Activated naive CD4-positive, alpha-beta T cell treated with Interleukin-2 at 50 U/mL for 16 hours (primary cell): ENCODE results near the gene WEE1.
"Not testable (repeated sequence)": the region's sequence is repeated elsewhere in the genome, so short reads cannot be mapped to it uniquely, and the experiment has no call there.

Experiments used
- DNase-seq: peaks from one replicate; pipeline ENCODE4 v3.0.0-alpha.2; 2020

Gene WEE1

GRCh38 chr11:9600644-9601036 is 27.2 kb downstream of the WEE1 start:
- no peak for DNase-seq

DNA sequence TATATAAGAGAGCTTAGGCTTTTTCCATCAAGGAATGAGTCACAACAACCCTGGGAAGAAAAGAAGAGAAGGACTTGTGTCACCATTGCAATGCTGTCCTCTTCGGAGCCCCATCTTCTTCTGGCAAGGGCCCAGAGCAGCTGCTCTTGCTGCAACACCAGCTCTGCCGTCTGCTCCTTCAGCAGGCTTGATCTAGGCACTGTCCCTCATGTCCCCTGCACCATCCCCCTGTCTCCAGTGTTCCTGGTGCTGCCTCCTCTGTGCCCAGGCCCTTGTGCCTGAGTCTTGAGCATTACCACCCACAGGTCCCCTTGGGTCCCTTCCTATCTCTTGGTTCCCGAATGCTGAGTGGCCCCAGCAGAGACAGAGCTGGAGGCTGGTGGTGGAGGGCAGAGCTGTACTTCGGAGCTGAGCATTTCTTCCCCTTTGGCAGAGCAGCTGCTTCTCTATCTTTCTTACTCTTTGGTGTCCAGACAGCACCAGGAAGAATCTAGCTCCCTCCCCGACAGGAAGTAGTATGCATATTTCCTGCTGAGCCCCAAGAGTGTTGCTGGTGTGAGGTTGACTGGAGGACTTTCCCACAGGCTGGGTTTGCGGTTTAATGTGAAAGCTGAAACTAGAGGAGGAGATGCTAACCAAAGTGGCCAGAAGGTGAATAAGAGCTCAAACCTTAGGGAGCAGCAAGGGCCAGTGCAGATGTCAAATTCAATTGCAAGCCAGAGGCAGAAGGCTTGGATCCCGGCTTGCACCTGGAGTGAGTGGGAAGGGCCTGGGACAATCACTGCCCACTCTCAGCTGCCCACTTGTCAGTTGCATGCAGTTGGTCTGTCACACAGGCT is 27.8 kb downstream of the WEE1 start:
- DNase-seq = peak; percentile 50

DNA sequence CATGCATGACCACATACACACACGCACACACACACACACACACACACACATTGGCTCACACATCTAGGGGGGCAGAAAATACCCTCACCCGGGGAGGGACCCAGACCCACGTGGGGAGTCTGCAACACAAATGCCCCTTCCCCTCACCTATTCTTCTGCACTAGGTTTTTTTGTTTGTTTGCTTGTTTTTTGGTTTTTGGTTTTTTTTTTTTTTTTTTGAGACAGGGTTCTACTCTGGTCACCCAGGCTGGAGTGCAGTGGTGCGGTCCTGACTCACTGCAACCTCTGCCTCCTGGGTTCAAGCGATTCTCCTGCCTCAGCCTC is 28.4 kb downstream of the WEE1 start:
- DNase-seq = no peak

GRCh38 chr11:9603214-9603613 is 29.7 kb downstream of the WEE1 start:
- not testable (repeated sequence) for DNase-seq

DNA sequence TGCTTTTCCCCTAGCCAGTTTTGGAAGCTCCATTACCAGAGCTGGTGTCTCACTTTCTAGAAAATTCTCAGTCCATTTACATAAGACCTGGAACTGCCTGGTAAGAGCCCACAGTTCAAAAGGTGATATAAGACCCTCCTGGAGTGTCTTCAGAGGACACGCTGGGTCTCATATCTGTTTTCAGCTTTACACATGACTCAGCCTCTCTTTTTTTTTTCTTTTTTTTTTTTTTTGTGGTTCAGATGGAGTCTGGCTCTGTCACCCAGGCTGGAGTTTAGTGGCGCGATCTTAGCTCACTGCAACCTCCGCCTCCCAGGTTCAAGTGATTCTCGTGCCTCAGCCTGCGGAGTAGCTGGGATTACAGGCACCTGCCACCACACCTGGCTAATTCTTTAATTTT is 30.7 kb downstream of the WEE1 start:
- DNase-seq = no peak

GRCh38 chr11:9605742-9606141 is 32.3 kb downstream of the WEE1 start:
- no peak for DNase-seq

DNA sequence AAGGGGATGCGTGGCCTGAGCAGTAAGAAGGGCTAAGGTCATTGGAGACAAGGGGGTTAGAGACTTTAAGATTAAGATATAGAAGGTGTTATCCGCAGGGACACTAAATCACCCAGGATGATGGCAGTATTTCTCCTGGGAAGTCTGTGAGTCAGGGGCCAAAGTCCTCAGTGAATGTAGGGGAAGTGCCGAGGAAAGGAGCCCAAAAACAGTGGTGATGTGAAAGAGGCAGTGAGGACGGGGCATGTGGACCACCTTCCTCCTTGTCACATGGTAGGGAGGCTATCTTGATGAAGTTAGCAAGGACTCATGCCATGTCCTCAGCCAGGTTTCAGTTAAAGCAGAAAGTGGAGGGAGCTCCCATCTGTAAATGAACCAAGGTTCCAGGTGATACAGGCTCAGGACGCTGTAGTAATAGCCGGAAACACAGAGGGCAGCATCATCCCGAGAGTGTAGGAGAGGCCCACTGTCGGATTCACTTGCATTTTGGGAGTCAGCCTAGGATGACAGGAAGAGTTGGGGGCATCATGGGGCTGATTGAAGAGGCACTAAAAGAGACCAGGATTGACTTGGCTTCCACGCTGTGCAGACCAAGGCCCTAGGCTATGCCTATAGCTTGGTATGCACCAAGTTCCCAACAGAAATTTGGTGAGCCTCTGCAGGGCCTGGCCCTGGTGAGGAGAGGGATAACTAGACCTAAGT is 33.5 kb downstream of the WEE1 start:
- DNase-seq = no peak

GRCh38 chr11:9607511-9607899 is 34.0 kb downstream of the WEE1 start:
- DNase-seq = no peak

- no peak for DNase-seq
Measured at GRCh38 chr11:9609002-9609759, 35.7 kb downstream of the WEE1 start.

GRCh38 chr11:9609841-9610240 is 36.4 kb downstream of the WEE1 start:
- DNase-seq = no peak

GRCh38 chr11:9613118-9613829 is 39.8 kb downstream of the WEE1 start:
- peak; percentile 90 for DNase-seq

DNA sequence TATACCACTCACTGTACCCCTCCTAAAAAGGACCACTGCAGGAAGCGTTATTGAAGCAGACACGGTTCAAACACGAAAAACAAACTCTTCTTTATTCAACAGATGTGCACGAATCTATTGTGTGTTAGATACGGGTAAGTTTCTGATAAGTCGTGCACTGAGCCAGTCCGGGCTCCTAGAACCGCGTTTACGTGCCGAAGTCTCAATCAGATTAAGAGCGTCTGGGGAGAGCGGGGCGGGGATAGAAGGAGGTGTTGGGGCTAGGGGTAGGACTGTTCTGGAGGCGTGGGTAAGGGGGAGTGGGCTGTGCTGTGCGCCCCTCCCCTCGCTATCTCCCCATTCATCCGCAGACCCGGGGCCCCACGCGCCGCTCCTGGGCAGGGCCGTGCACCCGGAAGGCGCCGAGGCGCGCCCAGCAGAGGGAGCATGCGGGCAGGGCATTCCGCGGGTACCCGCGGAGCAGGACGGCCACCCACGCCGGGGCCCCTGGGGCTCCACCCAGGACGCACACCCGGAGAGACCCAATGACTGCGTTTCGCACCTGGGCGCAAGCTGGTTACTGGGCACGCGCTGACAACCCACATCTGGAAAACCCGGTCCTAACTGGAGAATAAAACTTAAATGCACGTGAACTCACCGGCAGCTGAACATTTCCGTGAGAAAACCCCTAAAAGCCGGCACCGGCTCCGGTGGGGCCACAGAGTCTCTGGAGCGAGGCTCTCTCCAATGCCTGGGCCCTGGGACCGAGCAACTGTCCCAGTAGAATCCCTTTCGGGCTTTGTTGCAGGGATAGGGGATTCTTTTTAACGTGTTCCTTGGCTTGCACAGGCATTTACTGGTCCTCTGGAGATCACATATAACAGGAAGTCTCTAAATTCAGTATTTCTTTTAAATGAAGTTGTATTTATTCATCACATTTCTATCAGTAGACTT is 40.6 kb downstream of the WEE1 start:
- DNase-seq = peak; percentile 94

DNA sequence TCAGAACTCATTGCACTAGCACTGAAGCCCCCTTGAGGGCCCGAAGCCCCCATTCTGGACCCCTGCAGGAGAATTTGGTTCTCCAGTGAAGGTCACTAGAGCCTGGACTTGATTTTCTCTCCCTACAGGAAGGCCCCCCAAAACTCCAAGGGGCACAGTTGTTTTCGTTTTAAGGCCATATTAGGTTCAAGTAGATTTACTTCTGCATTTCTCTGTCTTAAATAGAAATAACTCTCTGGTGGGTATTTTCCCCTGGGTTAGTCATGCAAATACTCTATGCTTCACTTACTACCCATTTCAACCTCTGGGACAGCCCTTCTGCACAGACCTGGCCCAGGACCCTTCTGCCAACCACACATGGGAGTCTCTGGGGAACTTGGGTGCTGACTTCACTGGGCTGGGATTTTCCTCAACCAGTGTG is 41.6 kb downstream of the WEE1 start:
- no peak for DNase-seq

DNA sequence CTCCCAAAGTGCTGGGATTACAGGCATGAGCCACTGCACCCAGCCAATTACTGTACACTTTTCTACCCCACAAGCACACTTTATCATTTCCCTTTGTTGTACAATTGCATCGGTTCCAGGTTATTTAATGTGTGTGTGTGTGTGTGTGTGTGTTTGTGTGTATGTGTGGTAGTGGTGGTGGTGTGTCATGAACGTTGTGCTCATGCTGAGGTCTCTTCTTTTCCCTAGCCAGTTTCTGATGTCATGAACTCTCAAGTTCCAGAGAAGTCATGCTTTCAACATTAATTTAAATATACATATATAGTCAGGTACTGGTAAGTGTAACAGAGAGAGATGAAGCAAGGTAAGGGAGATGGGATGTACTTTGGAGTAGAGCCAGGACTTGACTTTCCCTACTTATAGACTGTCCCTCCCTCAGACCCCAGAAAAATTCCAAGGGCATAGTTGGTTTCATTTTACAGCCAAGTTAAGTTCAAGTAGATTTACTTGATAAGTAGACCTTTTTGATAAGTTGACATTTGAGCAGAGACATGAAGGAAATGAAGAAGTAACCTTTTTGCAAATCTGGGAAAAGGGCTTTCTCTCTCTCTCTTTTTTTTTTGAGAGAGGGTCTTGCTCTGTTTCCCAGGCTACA is 42.7 kb downstream of the WEE1 start:
- no peak for DNase-seq

DNA sequence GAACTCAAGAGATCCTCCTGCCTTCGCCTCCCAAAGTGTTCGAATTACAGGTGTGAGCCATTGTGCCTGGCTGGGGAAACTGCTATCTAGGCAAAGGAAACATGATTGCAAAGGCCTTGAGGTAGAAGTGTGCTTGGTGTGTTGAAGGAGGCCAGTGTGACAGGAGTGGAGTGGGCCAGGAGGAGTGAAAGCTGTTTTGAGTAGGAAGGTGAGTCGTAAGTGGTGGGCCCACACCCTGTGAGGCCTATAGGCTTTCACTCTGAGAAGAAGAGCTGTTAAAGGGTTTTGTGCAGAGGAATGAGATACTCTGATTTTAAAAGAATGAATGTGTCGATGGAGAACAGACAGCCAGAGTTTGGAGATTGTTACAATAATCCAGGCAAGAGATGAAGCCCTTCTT is 43.4 kb downstream of the WEE1 start:
- DNase-seq = no peak

DNA sequence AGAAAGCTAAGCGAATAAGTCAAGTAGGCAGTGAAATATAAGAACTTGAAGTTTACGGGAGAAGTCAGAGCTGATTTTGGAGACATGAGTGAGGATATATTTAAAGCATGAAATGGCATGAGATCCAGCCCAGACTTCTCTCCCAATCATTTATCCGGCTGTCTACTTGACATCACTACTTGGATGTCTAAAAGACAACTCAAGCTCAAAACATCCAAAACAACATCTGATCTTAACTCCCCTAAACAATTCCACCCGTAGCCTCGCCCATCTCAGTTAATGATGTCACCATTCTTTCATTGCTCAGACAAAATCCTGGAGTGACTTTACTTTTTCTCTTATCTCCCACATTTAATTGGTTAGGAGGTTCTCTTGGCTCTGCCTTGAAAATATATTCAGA is 44.5 kb downstream of the WEE1 start:
- no peak for DNase-seq

- DNase-seq = no peak
Measured at GRCh38 chr11:9619004-9619403, 45.5 kb downstream of the WEE1 start.

GRCh38 chr11:9619971-9620370 is 46.5 kb downstream of the WEE1 start:
- DNase-seq = no peak

DNA sequence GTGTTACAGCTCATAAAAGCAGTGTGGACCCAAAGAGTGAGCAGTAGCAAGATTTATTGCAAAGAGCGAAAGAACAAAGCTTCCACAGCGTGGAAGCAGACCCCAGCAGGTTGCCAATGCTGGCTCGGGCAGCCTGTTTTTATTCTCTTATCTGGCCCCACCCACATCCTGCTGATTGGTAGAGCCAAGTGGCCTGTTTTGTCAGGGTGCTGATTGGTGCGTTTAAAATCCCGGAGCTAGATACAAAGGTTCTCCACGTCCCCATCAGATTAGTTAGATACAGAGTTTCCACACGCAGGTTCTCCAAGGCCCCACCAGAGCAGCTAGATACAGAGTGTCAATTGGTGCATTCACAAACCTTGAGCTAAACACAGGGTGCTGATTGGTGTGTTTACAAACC is 48.9 kb downstream of the WEE1 start:
- not testable (repeated sequence) for DNase-seq

GRCh38 chr11:9623053-9623452 is 49.6 kb downstream of the WEE1 start:
- not testable (repeated sequence) for DNase-seq

GRCh38 chr11:9624448-9624847 is 51.0 kb downstream of the WEE1 start:
- no peak for DNase-seq

DNA sequence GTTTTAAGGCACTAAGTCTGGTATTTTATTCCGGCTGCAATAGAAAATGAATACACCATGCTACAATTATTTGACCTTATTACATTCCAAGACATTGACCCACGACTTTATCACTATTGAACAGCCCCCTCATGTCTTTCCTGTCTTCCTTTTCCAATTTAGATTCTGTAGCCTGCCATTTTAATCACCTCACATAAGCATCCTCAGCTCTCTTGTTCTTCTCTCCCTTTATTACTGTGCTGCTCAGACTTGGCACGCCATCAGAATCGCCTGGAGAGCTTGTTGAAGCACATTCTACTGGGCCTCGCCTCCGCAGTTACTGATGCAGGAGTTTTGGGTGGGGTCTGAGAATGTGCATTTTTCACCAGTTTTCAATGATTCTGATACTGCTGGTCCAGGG is 51.7 kb downstream of the WEE1 start:
- DNase-seq = no peak
